HepG2 (cell line): ENCODE measurements around the gene TCAIM. TPM values are rescaled to one million over a fixed set of nuclear protein-coding genes. Genes with fewer than 3 reads are reported as not detected.

Experiments
- CEBPB ChIP-seq: IDR thresholded peaks from 2 replicates; pipeline ENCODE4 v1.6.1; 2011; ENCODE audit warnings: low read depth, low read length, improper control_type of control experiment, borderline replicate concordance
- DPF2 ChIP-seq: sonication (generic); formaldehyde crosslinking; IDR thresholded peaks from 2 replicates; pipeline ENCODE4 v1.4.0; 2020; ENCODE audit warnings: mild to moderate bottlenecking, low read depth, missing genetic modification reagents, borderline replicate concordance
- DZIP1 ChIP-seq: sonication (generic); formaldehyde crosslinking; IDR thresholded peaks from 2 replicates; pipeline ENCODE4 v1.5.0; 2020; ENCODE audit warnings: mild to moderate bottlenecking, missing genetic modification reagents
- FLYWCH1 ChIP-seq: sonication (generic); formaldehyde crosslinking; IDR thresholded peaks from 2 replicates; pipeline ENCODE4 v1.8.1; 2023; ENCODE audit warnings: mild to moderate bottlenecking, missing genetic modification reagents
- HNF4A ChIP-seq: sonication (generic); formaldehyde crosslinking; IDR thresholded peaks from 2 replicates; pipeline ENCODE4 v1.4.0; 2020; ENCODE audit warnings: missing genetic modification reagents
- HOXA3 ChIP-seq: sonication (generic); formaldehyde crosslinking; IDR thresholded peaks from 2 replicates; pipeline ENCODE4 v1.5.0; 2020; ENCODE audit warnings: missing genetic modification reagents
- NFATC3 ChIP-seq: sonication (generic); formaldehyde crosslinking; IDR thresholded peaks from 2 replicates; pipeline ENCODE4 v1.5.1; 2020; ENCODE audit warnings: mild to moderate bottlenecking, missing genetic modification reagents
- NFE2L2 ChIP-seq: fragments of 150-350 bp; IDR thresholded peaks from 2 replicates; pipeline ENCODE4 v1.6.1; 2014; ENCODE audit warnings: low read length
- PRDM10 ChIP-seq: sonication (generic); formaldehyde crosslinking; IDR thresholded peaks from 2 replicates; pipeline ENCODE4 v1.4.0; 2020; ENCODE audit warnings: low read depth, missing genetic modification reagents
- TFDP1 ChIP-seq: IDR thresholded peaks from 2 replicates; pipeline ENCODE4 v1.6.1; 2016; ENCODE audit warnings: missing compliant biosample characterization, missing genetic modification reagents, borderline replicate concordance
- TOE1 ChIP-seq: sonication (generic); formaldehyde crosslinking; IDR thresholded peaks from 2 replicates; pipeline ENCODE4 v1.4.0; 2020; ENCODE audit warnings: mild to moderate bottlenecking, missing genetic modification reagents
- ZBED4 ChIP-seq: sonication (generic); formaldehyde crosslinking; IDR thresholded peaks from 2 replicates; pipeline ENCODE4 v1.4.0; 2020; ENCODE audit warnings: missing genetic modification reagents, borderline replicate concordance
- ZBTB38 ChIP-seq: sonication (generic); formaldehyde crosslinking; IDR thresholded peaks from 2 replicates; pipeline ENCODE4 v1.5.1; 2020; ENCODE audit warnings: mild to moderate bottlenecking, missing genetic modification reagents
- ZFP91 ChIP-seq: sonication (generic); formaldehyde crosslinking; IDR thresholded peaks from 2 replicates; pipeline ENCODE4 v1.9.0; 2022; ENCODE audit warnings: missing genetic modification reagents, mild to moderate bottlenecking, borderline replicate concordance
- ZNF382 ChIP-seq: sonication (generic); formaldehyde crosslinking; IDR thresholded peaks from 2 replicates; pipeline ENCODE4 v1.5.0; 2020; ENCODE audit warnings: missing genetic modification reagents, mild to moderate bottlenecking, borderline replicate concordance
- ZNF672 ChIP-seq: sonication (generic); formaldehyde crosslinking; IDR thresholded peaks from 2 replicates; pipeline ENCODE4 v1.8.1; 2022; ENCODE audit warnings: missing genetic modification reagents
- polyA plus RNA-seq, 8 experiments: library from polyadenylated mRNA; depleted of rRNA in 3 of 8; stranded (reverse) in 7 of 8; unstranded in 1 of 8; fragments of >200 nt; fragmentation: Illumina TruSeq in 4 of 8; extraction: Trizol in 4 of 8; gene quantifications; 2 replicates each; pipeline versions ENCODE4 v1.2.1 to v1.2.3, GENCODE V29; 2011 to 2016; ENCODE audit warnings: low read depth in 4 of 8, missing spikeins in 1 of 8, mixed read lengths in 1 of 8; ENCODE audit not compliant: insufficient read depth in 1 of 8
- total RNA-seq, 5 experiments: library from RNA; depleted of rRNA; stranded (reverse); fragments of >200 nt; fragmentation: Illumina TruSeq; extraction: Trizol; gene quantifications; 2 replicates each; pipeline ENCODE4 v1.2.3, GENCODE V29; 2016; ENCODE audit warnings: low read depth in 1 of 5

Gene TCAIM
- total and polyA plus RNA-seq, 2 of the 13 experiments (the other 11 are each of a cell fraction or from before 2014, with no cell fraction given), result 16.9 to 22.6 TPM

GRCh38 chr3:44454258-44454657, 115.7 kb downstream of the TCAIM start (continued):
- TF ChIP-seq TFDP1 (CRISPR knock-in tag) (no peak), FLYWCH1 (CRISPR knock-in tag) (no peak), CEBPB (peak; percentile 63; the same call in 1 of the 2 replicates), HOXA3 (peak; percentile 51; the same call in 1 of the 2 replicates), PRDM10 (CRISPR knock-in tag) (no peak), DPF2 (CRISPR knock-in tag) (no peak), ZFP91 (CRISPR knock-in tag) (no peak), NFE2L2 (peak; percentile 27; the same call in 1 of the 2 replicates), ZBED4 (CRISPR knock-in tag) (no peak), ZBTB38 (CRISPR knock-in tag) (no peak), ZNF672 (CRISPR knock-in tag) (no peak), DZIP1 (no peak), HNF4A (CRISPR knock-in tag) (peak; percentile 81), TOE1 (CRISPR knock-in tag) (no peak), ZNF382 (no peak), NFATC3 (CRISPR knock-in tag) (no peak)
